GM12872 (cell line): ENCODE results near the gene SUGT1.

ENCODE experiments used
- CTCF ChIP-seq: IDR thresholded peaks from 3 replicates; pipeline ENCODE4 v1.5.1; 2011; ENCODE audit warnings: low read depth, mild to moderate bottlenecking, low read length, moderate library complexity; ENCODE audit not compliant: insufficient read depth

The SUGT1 gene

GRCh38 chr13:52652196-52652979 is at the start of gene SUGT1:
Gene SUGT1, plus strand, starts transcription at chr13:52652836. Its CDS starts 85 bp downstream, at chr13:52652921.
- peak; percentile 85 for TF ChIP-seq CTCF

GRCh38 chr13:52609013-52609606 is 43.5 kb upstream of the SUGT1 start:
- TF ChIP-seq CTCF: peak; percentile 49; the same call in 1 of the 3 replicates

- TF ChIP-seq CTCF: no peak
Measured at GRCh38 chr13:52615134-52615801, 37.4 kb upstream of the SUGT1 start.

- no peak for TF ChIP-seq CTCF
Measured at GRCh38 chr13:52615812-52616211, 36.8 kb upstream of the SUGT1 start.

GRCh38 chr13:52617070-52618060 is 35.3 kb upstream of the SUGT1 start:
- no peak for TF ChIP-seq CTCF

- TF ChIP-seq CTCF: no peak
Measured at GRCh38 chr13:52638666-52639328, 13.8 kb upstream of the SUGT1 start.
